GM23338 (cell line): Measurements from ENCODE around the gene PDE7B. TPM values are rescaled to one million over a fixed set of nuclear protein-coding genes. Genes with fewer than 3 reads are reported as not detected.
A peak's percentile ranks its signal among the peaks of the same experiment; 100 is the strongest.

ENCODE experiments used
- ATAC-seq: fragments of 200-7000 bp; cut with Tn5 transposase; 3 replicates; pipeline ENCODE4 v1.9.1; 2020
- DNase-seq: peaks from one replicate; pipeline ENCODE4 v3.0.0-alpha.2; 2015; ENCODE audit warnings: low spot score
- H2AFZ ChIP-seq: fragments of 200-600 bp; sonication (generic); 2 replicates; pipeline ENCODE4 v1.8.0; 2016; ENCODE audit warnings: antibody characterized with exemption, mild to moderate bottlenecking, moderate library complexity
- H3F3A ChIP-seq: fragments of 200-600 bp; sonication (generic); replicated peaks from 2 replicates; pipeline ENCODE4 v1.8.0; 2017; ENCODE audit warnings: antibody characterized with exemption, mixed run types, low read depth
- H3K27ac ChIP-seq: fragments of 200-600 bp; sonication (generic); 2 replicates; pipeline ENCODE4 v1.6.1; 2016; ENCODE audit warnings: low read depth
- H3K27me3 ChIP-seq: fragments of 200-600 bp; sonication (generic); 2 replicates; pipeline ENCODE4 v1.8.0; 2016; ENCODE audit warnings: mild to moderate bottlenecking, mixed run types, moderate library complexity; ENCODE audit not compliant: insufficient read depth
- H3K36me3 ChIP-seq: fragments of 200-600 bp; sonication (generic); 2 replicates; pipeline ENCODE4 v1.8.0; 2016; ENCODE audit warnings: mild to moderate bottlenecking; ENCODE audit not compliant: insufficient read depth
- H3K4me1 ChIP-seq: fragments of 200-600 bp; sonication (generic); 2 replicates; pipeline ENCODE4 v1.8.0; 2016; ENCODE audit warnings: mild to moderate bottlenecking, moderate library complexity; ENCODE audit not compliant: insufficient read depth
- H3K4me2 ChIP-seq: fragments of 200-600 bp; sonication (generic); 2 replicates; pipeline ENCODE4 v1.7.1; 2017; ENCODE audit warnings: mixed run types
- H3K4me3 ChIP-seq: fragments of 200-600 bp; sonication (generic); 2 replicates; pipeline ENCODE4 v1.6.1; 2016; ENCODE audit warnings: mixed run types
- H3K79me2 ChIP-seq: fragments of 200-600 bp; sonication (generic); replicated peaks from 2 replicates; pipeline ENCODE4 v1.8.0; 2017; ENCODE audit warnings: mild to moderate bottlenecking; ENCODE audit not compliant: insufficient read depth
- H3K9me2 ChIP-seq: fragments of 200-600 bp; sonication (generic); 2 replicates; pipeline ENCODE4 v1.8.0; 2017; ENCODE audit not compliant: insufficient read depth
- H4K20me1 ChIP-seq: fragments of 200-600 bp; sonication (generic); replicated peaks from 2 replicates; pipeline ENCODE4 v1.8.0; 2017; ENCODE audit warnings: mild to moderate bottlenecking; ENCODE audit not compliant: insufficient read depth
- H3K27ac Mint-ChIP-seq: 2 replicates; pipeline ENCODE4 v1.8.0; 2020; ENCODE audit warnings: inconsistent platforms, mild to moderate bottlenecking, moderate library complexity, mixed read lengths
- H3K27me3 Mint-ChIP-seq: 3 replicates; pipeline ENCODE4 v1.8.0; 2022; ENCODE audit warnings: low read depth, mild to moderate bottlenecking, moderate library complexity, mixed read lengths, inconsistent platforms; ENCODE audit not compliant: insufficient read depth, poor library complexity
- H3K36me3 Mint-ChIP-seq: 3 replicates; pipeline ENCODE4 v1.8.0; 2021; ENCODE audit warnings: low read depth, mild to moderate bottlenecking, inconsistent platforms, moderate library complexity, mixed read lengths
- H3K4me1 Mint-ChIP-seq: 3 replicates; pipeline ENCODE4 v1.8.0; 2020; ENCODE audit warnings: mild to moderate bottlenecking, inconsistent platforms, mixed read lengths
- H3K4me3 Mint-ChIP-seq: 3 replicates; pipeline ENCODE4 v1.8.0; 2021; ENCODE audit warnings: moderate library complexity, mild to moderate bottlenecking, inconsistent platforms, mixed read lengths
- H3K9me3 Mint-ChIP-seq: 3 replicates; pipeline ENCODE4 v1.8.0; 2020; ENCODE audit warnings: moderate library complexity, mild to moderate bottlenecking, inconsistent platforms, mixed read lengths
- CREB1 ChIP-seq: fragments of 250-450 bp; sonication (Bioruptor Pico); IDR thresholded peaks from 2 replicates; pipeline ENCODE4 v1.5.0; 2020; ENCODE audit warnings: low read depth, mild to moderate bottlenecking, moderate library complexity
- CTCF ChIP-seq, 2 experiments: fragments of 200-600 bp in 1 of 2; sonication (generic) in 1 of 2; conservative IDR thresholded peaks; 2 replicates each; pipeline versions ENCODE4 v1.5.1 to v1.6.1; 2016 to 2017; ENCODE audit warnings: antibody characterized with exemption in 2 of 2, low read depth in 2 of 2, mild to moderate bottlenecking in 2 of 2, moderate library complexity in 1 of 2
- EZH2 ChIP-seq: fragments of 200-600 bp; sonication (generic); IDR thresholded peaks from one replicate; pipeline ENCODE4 v1.8.0; 2017; ENCODE audit warnings: antibody characterized with exemption, mild to moderate bottlenecking, low read depth; ENCODE audit not compliant: unreplicated experiment
- EZH2phosphoT487 ChIP-seq: fragments of 200-600 bp; sonication (generic); IDR thresholded peaks from one replicate; pipeline ENCODE4 v1.8.1; 2018; ENCODE audit warnings: antibody characterized with exemption; ENCODE audit not compliant: unreplicated experiment
- JUNB ChIP-seq: IDR thresholded peaks from one replicate; pipeline ENCODE4 v1.6.1; 2016; ENCODE audit warnings: antibody characterized with exemption; ENCODE audit not compliant: unreplicated experiment
- NANOG ChIP-seq: IDR thresholded peaks from 2 replicates; pipeline ENCODE4 v1.6.1; 2016; ENCODE audit warnings: antibody characterized with exemption, borderline replicate concordance
- POLR2AphosphoS5 ChIP-seq: IDR thresholded peaks from 2 replicates; pipeline ENCODE4 v1.6.1; 2016; ENCODE audit warnings: antibody characterized with exemption, low read depth
- STAT1 ChIP-seq: IDR thresholded peaks from one replicate; pipeline ENCODE4 v1.6.1; 2016; ENCODE audit warnings: antibody characterized with exemption; ENCODE audit not compliant: unreplicated experiment
- ZNF114 ChIP-seq: fragments of 250-450 bp; sonication (Bioruptor Pico); IDR thresholded peaks from 2 replicates; pipeline ENCODE4 v1.5.0; 2020; ENCODE audit warnings: mild to moderate bottlenecking, moderate library complexity
- polyA plus RNA-seq: library from polyadenylated mRNA; unstranded; fragments of >200 nt; fragmentation: Nextera tagmentation; extraction: Ambion mirVana; gene quantifications from 2 replicates; pipeline ENCODE4 v1.2.1, GENCODE V29; 2016
- total RNA-seq: library from RNA; depleted of rRNA; stranded (reverse); fragments of >200 nt; shearing (Covaris generic); gene quantifications from 2 replicates; pipeline ENCODE4 v1.2.3, GENCODE V29; 2014

The PDE7B gene
- total and polyA plus RNA-seq, 2 experiments from 2014 or later, result 0.07 TPM; not detected in 1

GRCh38 chr6:136037876-136038460 is 186.5 kb downstream of the PDE7B start:
- Histone ChIP-seq H3K4me1 (no peaks in the 10 kb centered on the region), H2AFZ (peak overlapping the region; percentile 67), H3K9me2 (no peaks in the 10 kb centered on the region), H3K36me3 (no peaks in the 10 kb centered on the region), H3K27me3 (no peaks in the 10 kb centered on the region), H3F3A (no peaks in the 10 kb centered on the region), H4K20me1 (no peaks in the 10 kb centered on the region), H3K4me3 (no peak overlapping the region), H3K4me2 (no peak overlapping the region), H3K27ac (no peak overlapping the region), H3K79me2 (no peaks in the 10 kb centered on the region)
- TF ChIP-seq ZNF114 (CRISPR knock-in tag), result no peak
- no peak for TF ChIP-seq CTCF (conservative IDR thresholded peaks at IDR 0.05; ENCODE audit: low read depth in 2 of 2)
- TF ChIP-seq JUNB, result no peak
- no peak overlapping the region for H3K27ac Mint-ChIP-seq
- no peaks in the 10 kb centered on the region for H3K36me3 Mint-ChIP-seq
- peaks cover 2% of the 10 kb centered on the region for H3K27me3 Mint-ChIP-seq
- H3K9me3 Mint-ChIP-seq, result no peaks in the 10 kb centered on the region
- DNase-seq, result no peak
- H3K4me1 Mint-ChIP-seq, result peaks cover 14% of the 10 kb centered on the region
- ATAC-seq, result peak; percentile 29
- no peak overlapping the region for H3K4me3 Mint-ChIP-seq

GRCh38 chr6:136038531-136038930 is 187.0 kb downstream of the PDE7B start:
- H3K27ac Mint-ChIP-seq, result no peak overlapping the region
- DNase-seq (no peak), ATAC-seq (no peak)
- Histone ChIP-seq H3K4me3 (no peak overlapping the region), H3F3A (no peaks in the 10 kb centered on the region), H4K20me1 (no peaks in the 10 kb centered on the region), H3K9me2 (no peaks in the 10 kb centered on the region), H3K79me2 (no peaks in the 10 kb centered on the region), H3K36me3 (no peaks in the 10 kb centered on the region), H3K27ac (no peak overlapping the region), H3K4me1 (no peaks in the 10 kb centered on the region), H2AFZ (no peak overlapping the region), H3K4me2 (no peak overlapping the region), H3K27me3 (no peaks in the 10 kb centered on the region)
- H3K4me3 Mint-ChIP-seq, result no peak overlapping the region
- H3K4me1 Mint-ChIP-seq, result peaks cover 13% of the 10 kb centered on the region
- H3K27me3 Mint-ChIP-seq, result peaks cover 2% of the 10 kb centered on the region
- no peaks in the 10 kb centered on the region for H3K9me3 Mint-ChIP-seq
- no peaks in the 10 kb centered on the region for H3K36me3 Mint-ChIP-seq
- TF ChIP-seq EZH2phosphoT487 (no peak), NANOG (no peak)

GRCh38 chr6:136039185-136039584 is 187.7 kb downstream of the PDE7B start:
- DNase-seq (no peak), ATAC-seq (no peak)
- no peak overlapping the region for H3K27ac Mint-ChIP-seq
- no peaks in the 10 kb centered on the region for H4K20me1 ChIP-seq
- H3K4me2 ChIP-seq, result no peak overlapping the region
- H3K27me3 ChIP-seq, result no peaks in the 10 kb centered on the region
- H3K4me1 ChIP-seq, result no peaks in the 10 kb centered on the region
- no peaks in the 10 kb centered on the region for H3K36me3 Mint-ChIP-seq
- no peak overlapping the region for H2AFZ ChIP-seq
- H3K9me3 Mint-ChIP-seq, result no peaks in the 10 kb centered on the region
- H3K27ac ChIP-seq, result no peak overlapping the region
- no peaks in the 10 kb centered on the region for H3K79me2 ChIP-seq
- no peak overlapping the region for H3K4me3 Mint-ChIP-seq
- H3K36me3 ChIP-seq, result no peaks in the 10 kb centered on the region
- peaks cover 13% of the 10 kb centered on the region for H3K4me1 Mint-ChIP-seq
- TF ChIP-seq EZH2, result no peak
- TF ChIP-seq CTCF (conservative IDR thresholded peaks at IDR 0.05; ENCODE audit: low read depth in 2 of 2), result no peak
- TF ChIP-seq EZH2phosphoT487, result no peak
- TF ChIP-seq JUNB, result no peak
- TF ChIP-seq POLR2AphosphoS5, result no peak
- no peak for TF ChIP-seq STAT1
- no peak for TF ChIP-seq CREB1 (CRISPR knock-in tag)
- no peak for TF ChIP-seq NANOG
- no peaks in the 10 kb centered on the region for H3F3A ChIP-seq
- no peaks in the 10 kb centered on the region for H3K9me2 ChIP-seq
- H3K27me3 Mint-ChIP-seq, result peaks cover 2% of the 10 kb centered on the region
- H3K4me3 ChIP-seq, result no peak overlapping the region
